PC-9 (cell line): ENCODE measurements around the gene KIAA1671. TPM values are rescaled to one million over a fixed set of nuclear protein-coding genes. Genes with fewer than 3 reads are reported as not detected.

ENCODE experiments used
- BruUV-seq: library from RNA; stranded (reverse); fragments of 400-500 nt; replicated peaks from 2 replicates; lab custom pipeline; 2021; lab: Mats Ljungman, UMichigan
- CTCF ChIA-PET: fragments of 300-600 bp; sonication (Branson Sonifier 250); formaldehyde crosslinking; loops from one replicate; lab custom pipeline; 2022; ENCODE audit warnings: antibody characterized with exemption; lab: Charles Lee
- POLR2A ChIA-PET: fragments of 300-600 bp; sonication (Branson Sonifier 250); formaldehyde crosslinking; loops from one replicate; lab custom pipeline; 2022; ENCODE audit warnings: antibody characterized with exemption; ENCODE audit not compliant: unreplicated experiment; lab: Charles Lee
- DNase-seq, 2 experiments: peaks; one replicate each; pipeline versions ENCODE4 v3.0.0 to v3.0.0-alpha.2; 2015 to 2022; ENCODE audit warnings: mixed read lengths in 1 of 2
- H2AFZ ChIP-seq: fragments of 200-600 bp; sonication (generic); 2 replicates; pipeline ENCODE4 v1.8.1; 2017; ENCODE audit warnings: antibody characterized with exemption
- H3F3A ChIP-seq: fragments of 200-600 bp; sonication (generic); 2 replicates; pipeline ENCODE4 v1.8.1; 2017; ENCODE audit warnings: antibody characterized with exemption, mild to moderate bottlenecking, low read depth; ENCODE audit not compliant: insufficient read depth
- H3K27ac ChIP-seq: fragments of 200-600 bp; sonication (generic); 2 replicates; pipeline ENCODE4 v1.6.1; 2016; ENCODE audit warnings: mixed run types
- H3K27me3 ChIP-seq: fragments of 200-600 bp; sonication (generic); 2 replicates; pipeline ENCODE4 v1.6.1; 2016; ENCODE audit warnings: low read depth, mixed run types; ENCODE audit not compliant: insufficient read depth
- H3K36me3 ChIP-seq: fragments of 200-600 bp; sonication (generic); 2 replicates; pipeline ENCODE4 v1.6.1; 2016; ENCODE audit warnings: low read depth, mixed run types
- H3K4me1 ChIP-seq: fragments of 200-600 bp; sonication (generic); replicated peaks from 2 replicates; pipeline ENCODE4 v1.6.1; 2016; ENCODE audit warnings: mixed run types; ENCODE audit not compliant: insufficient read depth
- H3K4me2 ChIP-seq: fragments of 200-600 bp; sonication (generic); 2 replicates; pipeline ENCODE4 v1.6.1; 2017; ENCODE audit warnings: mixed run types
- H3K4me3 ChIP-seq: fragments of 200-600 bp; sonication (generic); 2 replicates; pipeline ENCODE4 v1.6.1; 2016; ENCODE audit warnings: mixed run types
- H3K79me2 ChIP-seq: fragments of 200-600 bp; sonication (generic); 2 replicates; pipeline ENCODE4 v1.6.1; 2017; ENCODE audit warnings: low read depth, mixed run types
- H3K9me2 ChIP-seq: fragments of 200-600 bp; sonication (generic); 2 replicates; pipeline ENCODE4 v1.8.1; 2017; ENCODE audit warnings: mild to moderate bottlenecking; ENCODE audit not compliant: insufficient read depth
- H3K9me3 ChIP-seq: fragments of 200-600 bp; sonication (generic); 2 replicates; pipeline ENCODE4 v1.8.1; 2016; ENCODE audit warnings: low read depth; ENCODE audit not compliant: insufficient read depth
- H4K20me1 ChIP-seq: fragments of 200-600 bp; sonication (generic); 2 replicates; pipeline ENCODE4 v1.8.1; 2017; ENCODE audit not compliant: insufficient read depth
- CTCF ChIP-seq: fragments of 200-600 bp; sonication (generic); conservative IDR thresholded peaks from 2 replicates; pipeline ENCODE4 v1.6.1; 2017; ENCODE audit warnings: mixed run types, antibody characterized with exemption, mild to moderate bottlenecking, moderate library complexity
- EZH2 ChIP-seq: fragments of 200-600 bp; sonication (generic); IDR thresholded peaks from 2 replicates; pipeline ENCODE4 v1.8.0; 2017; ENCODE audit warnings: antibody characterized with exemption, low read depth
- intact Hi-C: fragments of 100-400 bp; cut with micrococcal nuclease; formaldehyde crosslinking; loops from one replicate; pipeline ENCODE4 v1.10.0; 2022; ENCODE audit not compliant: unreplicated experiment
- total RNA-seq: library from RNA; stranded (reverse); gene quantifications from 2 replicates; pipeline ENCODE4 v1.2.3, GENCODE V29; 2021

The KIAA1671 gene
- total RNA-seq, 1 experiment from 2014 or later, result 44.3 TPM

GRCh38 chr22:25142102-25142501, 189.6 kb downstream of the KIAA1671 start:
- Histone ChIP-seq H2AFZ (no peak overlapping the region), H3K9me2 (no peaks in the 10 kb centered on the region), H3K36me3 (no peaks in the 10 kb centered on the region), H3K27me3 (no peaks in the 10 kb centered on the region), H3K27ac (no peak overlapping the region), H3K4me1 (no peaks in the 10 kb centered on the region), H3F3A (no peaks in the 10 kb centered on the region), H3K4me2 (no peak overlapping the region), H3K9me3 (no peaks in the 10 kb centered on the region), H4K20me1 (peaks cover 4% of the 10 kb centered on the region; the same call in 1 of the 2 replicates), H3K4me3 (no peak overlapping the region), H3K79me2 (no peaks in the 10 kb centered on the region)
- ChIA-PET CTCF (no interaction called here), POLR2A (no interaction called here)
- intact Hi-C loops, result no loop called here
- TF ChIP-seq EZH2 (no peak), CTCF (no peak)
- no TSS peak for BruUV-seq
- no peak for DNase-seq

GRCh38 chr22:25143156-25144076, 190.9 kb downstream of the KIAA1671 start:
- intact Hi-C loops, result no loop called here
- H3K4me1 ChIP-seq, result no peaks in the 10 kb centered on the region
- no peak overlapping the region for H3K4me3 ChIP-seq
- H3K9me2 ChIP-seq, result no peaks in the 10 kb centered on the region
- no peaks in the 10 kb centered on the region for H3K79me2 ChIP-seq
- no peaks in the 10 kb centered on the region for H3K27me3 ChIP-seq
- no peak overlapping the region for H3K27ac ChIP-seq
- no peak for DNase-seq
- BruUV-seq, result no TSS peak
- no peaks in the 10 kb centered on the region for H3K36me3 ChIP-seq
- no peaks in the 10 kb centered on the region for H3F3A ChIP-seq
- H3K4me2 ChIP-seq, result no peak overlapping the region
- H4K20me1 ChIP-seq, result peaks cover 4% of the 10 kb centered on the region; the same call in 1 of the 2 replicates
- ChIA-PET POLR2A (no interaction called here), CTCF (no interaction called here)
- TF ChIP-seq EZH2 (no peak), CTCF (no peak)
- no peaks in the 10 kb centered on the region for H3K9me3 ChIP-seq
- H2AFZ ChIP-seq, result no peak overlapping the region

- no TSS peak for BruUV-seq
- ChIA-PET POLR2A (no interaction called here), CTCF (no interaction called here)
- Histone ChIP-seq H3K4me3 (no peak overlapping the region), H3F3A (no peaks in the 10 kb centered on the region), H3K9me3 (no peaks in the 10 kb centered on the region), H3K27me3 (no peaks in the 10 kb centered on the region), H3K27ac (no peak overlapping the region), H3K4me2 (no peak overlapping the region), H2AFZ (no peak overlapping the region), H3K9me2 (no peaks in the 10 kb centered on the region), H3K4me1 (no peaks in the 10 kb centered on the region), H4K20me1 (peaks cover 4% of the 10 kb centered on the region; the same call in 1 of the 2 replicates), H3K79me2 (no peaks in the 10 kb centered on the region), H3K36me3 (no peaks in the 10 kb centered on the region)
- intact Hi-C loops, result no loop called here
- TF ChIP-seq EZH2 (no peak), CTCF (no peak)
- DNase-seq, result no peak
Measured at GRCh38 chr22:25144522-25144921, 192.0 kb downstream of the KIAA1671 start.
